Stimulated activated CD4-positive, alpha-beta T cell treated with anti-CD3 and anti-CD28 coated beads, Interleukin-15, amount 100 ng/mL, for 48 hours (primary cell): ENCODE results near the gene ZMAT3.
"Not testable (repeated sequence)": the region's sequence is repeated elsewhere in the genome, so short reads cannot be mapped to it uniquely, and the experiment has no call there.

Source experiments
- DNase-seq, 2 donors: peaks; one replicate each; pipeline ENCODE4 v3.0.0-alpha.2; 2020; ENCODE audit warnings: low read depth in 2 of 2

Gene ZMAT3

DNA sequence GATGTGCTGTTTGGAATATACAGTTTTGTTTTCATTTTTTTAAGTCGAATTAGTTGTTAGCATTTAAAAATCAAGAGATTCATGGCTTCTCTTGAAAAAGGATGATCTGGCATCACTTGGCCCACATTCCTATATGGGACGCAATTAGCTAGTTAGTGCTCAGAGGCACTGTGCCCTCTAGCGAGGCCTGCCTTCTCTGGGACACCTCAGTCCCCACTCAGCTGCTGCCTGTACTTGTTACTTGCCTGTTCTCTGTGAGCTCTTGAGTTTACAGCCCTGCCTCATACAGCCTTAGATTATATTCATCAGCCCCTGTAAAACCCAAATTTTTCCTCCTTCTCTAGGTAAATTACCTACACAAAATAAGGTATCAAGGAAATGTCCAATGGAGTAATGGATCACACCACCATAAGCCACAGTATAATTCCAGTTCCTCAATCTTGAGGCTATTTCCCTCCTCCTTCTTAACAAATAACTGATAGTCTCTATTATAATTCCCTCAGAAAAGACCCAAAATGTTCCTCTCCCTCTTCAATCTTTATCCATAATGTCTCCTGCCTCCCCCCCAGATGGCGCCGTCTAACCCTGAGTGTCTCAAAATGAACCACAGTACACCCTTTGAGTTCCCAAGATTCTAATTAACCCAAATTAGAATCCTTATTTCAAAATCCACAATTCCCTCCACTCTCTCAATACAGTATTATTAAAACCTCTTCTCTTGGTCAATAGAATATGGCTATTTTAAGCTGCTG lies 2.7 kb downstream of the ZMAT3 start:
- DNase-seq: no peak

DNA sequence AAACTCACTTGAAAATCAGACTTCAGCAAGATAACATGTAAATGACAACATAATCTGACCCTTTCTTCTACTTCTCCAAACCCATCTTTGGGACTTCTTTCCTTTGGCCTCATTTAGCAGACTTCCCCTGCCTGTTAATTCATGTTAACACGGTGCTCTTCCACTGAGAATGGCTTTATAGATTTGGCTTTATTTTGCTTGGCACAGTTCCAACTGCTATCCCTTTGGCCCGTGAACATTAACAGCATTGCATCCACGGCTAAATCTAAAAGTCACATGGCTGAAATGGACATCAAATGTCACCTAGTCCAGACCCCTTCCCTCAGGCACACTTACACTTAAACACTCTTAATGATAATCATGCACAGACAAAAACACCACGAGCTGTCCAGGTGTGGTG lies 3.8 kb downstream of the ZMAT3 start:
- DNase-seq: no peak

DNA sequence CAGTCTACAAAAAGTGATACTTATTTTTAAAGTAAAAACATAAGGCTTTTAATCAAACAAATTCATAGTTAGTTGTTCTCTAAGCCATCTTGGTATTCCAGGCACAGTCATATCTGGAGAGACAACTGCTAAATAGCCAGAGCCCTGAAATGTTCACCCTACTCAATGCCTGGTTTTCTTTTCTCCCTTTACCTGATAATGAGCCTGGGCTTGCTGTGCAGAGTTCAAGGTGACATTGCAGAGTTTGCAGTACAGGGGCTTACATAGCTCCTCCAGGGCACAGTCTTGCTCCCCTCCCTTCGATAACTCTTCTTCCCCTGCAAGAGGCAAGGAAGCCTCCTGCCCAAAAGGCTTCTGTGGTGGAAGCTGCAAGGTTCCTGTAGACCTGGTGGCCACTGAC lies 4.3 kb downstream of the ZMAT3 start:
- no peak for DNase-seq

DNA sequence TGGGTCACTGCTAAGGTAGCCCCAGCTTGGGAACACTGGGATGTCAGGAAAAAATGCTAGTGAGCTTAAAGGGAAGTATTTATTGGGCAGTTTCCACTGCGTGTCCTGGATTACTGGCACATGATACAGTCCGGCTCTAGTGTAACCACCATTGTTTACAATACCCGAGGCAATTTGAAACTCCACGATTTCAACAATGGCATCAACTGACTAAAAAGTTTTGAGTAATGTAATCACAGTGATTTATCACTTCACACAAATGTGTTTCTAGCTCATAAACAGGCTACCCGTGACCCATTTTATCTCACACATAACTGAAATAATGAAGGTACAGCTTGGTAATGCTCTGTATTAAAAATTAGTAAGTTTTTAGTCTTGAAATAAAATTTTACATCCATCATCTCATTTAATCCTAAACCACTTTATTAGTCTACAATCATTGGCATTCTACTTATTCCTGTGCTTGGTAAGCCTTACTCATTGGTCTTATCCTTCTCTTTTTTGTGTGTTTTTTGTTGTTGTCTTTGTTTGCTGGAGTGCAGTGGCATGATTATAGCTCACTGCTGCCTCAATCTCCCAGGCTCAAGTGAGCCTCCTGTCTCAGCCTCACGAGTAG lies 7.6 kb downstream of the ZMAT3 start:
- DNase-seq: no peak

DNA sequence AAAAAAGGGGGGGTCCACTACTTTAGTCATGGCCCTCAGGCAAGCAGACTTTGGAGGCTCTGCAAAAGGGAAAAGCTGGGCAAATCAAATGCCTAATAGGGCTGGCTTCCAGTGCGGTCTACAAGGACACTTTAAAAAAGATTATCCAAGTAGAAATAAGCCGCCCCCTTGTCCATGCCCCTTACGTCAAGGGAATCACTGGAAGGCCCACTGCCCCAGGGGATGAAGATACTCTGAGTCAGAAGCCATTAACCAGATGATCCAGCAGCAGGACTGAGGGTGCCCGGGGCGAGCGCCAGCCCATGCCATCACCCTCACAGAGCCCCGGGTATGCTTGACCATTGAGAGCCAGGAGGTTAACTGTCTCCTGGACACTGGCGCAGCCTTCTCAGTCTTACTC lies 15.3 kb downstream of the ZMAT3 start:
- no peak for DNase-seq

DNA sequence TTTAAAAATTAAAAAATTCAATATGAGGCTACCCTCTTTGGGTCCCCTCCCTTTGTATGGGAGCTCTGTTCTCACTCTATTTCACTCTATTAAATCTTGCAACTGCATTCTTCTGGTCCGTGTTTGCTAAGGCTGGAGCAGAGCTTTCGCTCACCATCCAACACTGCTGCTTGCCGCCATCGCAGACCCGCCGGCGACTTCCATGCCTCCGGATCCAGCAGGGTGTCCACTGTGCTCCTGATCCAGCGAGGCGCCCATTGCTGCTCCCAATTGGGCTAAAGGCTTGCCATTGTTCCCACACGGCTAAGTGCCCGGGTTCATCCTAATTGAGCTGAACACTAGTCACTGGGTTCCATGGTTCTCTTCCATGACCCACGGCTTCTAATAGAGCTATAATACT lies 17.0 kb downstream of the ZMAT3 start:
- not testable (repeated sequence) for DNase-seq

DNA sequence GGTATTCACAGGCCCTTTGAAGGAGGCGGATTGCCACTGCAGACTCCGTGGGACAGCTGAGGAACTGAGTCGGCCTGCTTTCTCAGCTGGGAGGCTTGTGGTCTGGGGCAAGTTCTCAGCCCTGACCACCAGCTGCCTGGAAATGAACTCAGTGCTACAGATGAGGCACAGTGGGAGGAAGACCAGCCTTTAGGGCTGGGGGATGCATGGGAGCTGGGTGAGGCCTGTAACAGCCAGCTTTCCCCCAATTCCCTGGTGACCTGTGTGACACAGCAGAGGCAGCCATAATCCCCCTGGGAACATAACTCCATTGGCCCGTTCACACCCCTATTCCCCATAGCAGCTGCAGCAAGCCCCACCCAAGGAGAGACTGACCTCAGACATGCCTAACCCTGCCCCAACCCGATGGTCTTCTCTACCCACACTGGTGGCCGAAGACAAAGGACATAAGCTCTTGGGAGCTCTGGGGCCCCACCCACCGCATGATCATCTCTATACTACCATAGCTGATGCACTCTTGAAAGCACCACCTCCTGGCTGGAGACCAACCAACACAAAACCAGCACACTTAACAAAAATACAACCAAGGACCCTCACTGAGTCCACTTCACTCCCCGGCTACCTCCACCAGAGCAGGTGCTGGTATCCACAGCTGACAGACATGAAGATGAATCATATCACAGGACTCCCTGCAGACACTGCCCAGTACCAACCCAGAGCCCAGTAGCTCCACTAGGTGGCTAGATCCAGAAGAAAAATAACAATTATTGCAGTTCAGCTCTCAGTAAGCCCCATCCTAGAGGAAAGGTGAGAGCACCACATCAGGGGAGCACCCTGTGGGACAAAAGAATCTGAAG lies 24.9 kb downstream of the ZMAT3 start:
- no peak for DNase-seq

DNA sequence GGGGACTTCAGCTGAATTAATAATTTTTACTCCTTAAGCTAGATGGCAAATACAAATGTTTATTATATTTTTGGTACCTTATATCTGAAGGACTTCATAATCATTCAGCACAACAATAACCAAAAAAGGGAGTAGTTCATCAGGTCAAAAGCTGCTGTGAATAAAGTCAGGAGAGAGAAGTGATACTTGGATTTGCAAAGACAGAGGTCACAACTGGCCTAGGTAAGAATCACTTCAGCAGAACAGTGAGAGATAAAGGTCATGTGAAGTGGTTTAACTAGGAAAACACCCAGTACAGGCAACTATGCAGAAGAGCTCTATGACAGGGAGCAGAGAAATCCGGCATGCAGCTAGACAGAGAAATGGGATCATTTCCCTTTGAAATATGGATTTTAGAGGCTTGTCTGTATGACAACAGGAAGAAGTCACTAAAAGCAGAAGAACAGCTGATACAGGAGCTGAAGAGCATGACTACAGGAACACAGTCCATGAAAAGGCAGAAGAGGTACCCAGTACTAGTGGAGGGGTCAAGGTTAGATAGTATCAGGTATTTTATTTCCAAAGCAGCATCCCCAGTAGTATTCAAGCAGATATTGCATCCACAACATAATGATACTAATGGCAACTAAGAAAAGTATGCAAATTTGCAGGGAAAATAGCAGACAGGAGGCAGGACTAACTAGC lies 25.7 kb downstream of the ZMAT3 start:
- DNase-seq: no peak

DNA sequence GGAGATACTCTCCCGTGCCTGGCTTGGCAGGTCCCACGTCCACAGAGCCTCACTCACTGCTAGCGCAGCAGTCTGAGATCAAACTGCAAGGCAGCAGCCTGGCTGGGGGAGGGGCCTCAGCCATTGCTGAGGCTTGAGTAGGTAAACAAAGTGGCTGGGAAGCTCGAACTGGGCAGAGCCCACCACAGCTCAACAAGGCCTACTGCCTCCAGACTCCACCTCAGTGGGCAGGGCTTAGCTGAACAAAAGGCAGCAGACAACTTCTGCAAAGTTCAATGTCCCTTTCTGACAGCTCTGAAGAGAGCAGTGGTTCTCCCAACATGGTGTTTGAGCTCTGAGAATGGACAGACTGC lies 32.7 kb downstream of the ZMAT3 start:
- DNase-seq: not testable (repeated sequence)

DNA sequence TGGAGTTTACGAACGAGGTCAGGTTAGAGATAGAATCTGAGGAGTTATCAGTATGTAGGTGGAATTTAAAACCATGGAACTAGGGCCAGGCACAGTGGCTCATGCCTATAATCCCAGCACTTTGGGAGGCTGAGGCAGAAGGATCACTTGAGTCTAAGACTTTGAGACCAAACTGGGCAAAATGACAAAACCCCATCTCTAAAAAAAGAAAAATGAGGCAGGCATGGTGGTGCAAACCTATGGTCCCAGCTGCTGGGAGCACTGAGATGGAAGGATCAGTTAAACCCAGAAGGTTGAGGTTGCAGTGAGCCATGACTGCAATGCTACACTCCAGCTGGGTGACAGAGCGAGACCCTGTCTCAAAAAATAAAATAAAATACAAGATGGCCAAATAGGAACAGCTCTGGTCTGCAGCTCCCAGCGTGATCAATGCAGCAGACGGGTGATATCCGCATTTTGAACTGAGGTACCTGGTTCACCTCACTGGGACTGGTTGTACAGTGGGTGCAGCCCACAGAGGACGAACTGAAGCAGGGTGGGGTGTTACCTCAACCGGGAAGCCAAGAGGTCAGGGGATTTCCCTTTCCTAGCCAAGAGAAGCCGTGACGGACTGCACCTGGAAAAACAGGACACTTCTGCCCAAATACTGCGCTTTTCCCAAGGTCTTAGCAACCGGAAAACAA lies 33.3 kb downstream of the ZMAT3 start:
- DNase-seq: no peak

DNA sequence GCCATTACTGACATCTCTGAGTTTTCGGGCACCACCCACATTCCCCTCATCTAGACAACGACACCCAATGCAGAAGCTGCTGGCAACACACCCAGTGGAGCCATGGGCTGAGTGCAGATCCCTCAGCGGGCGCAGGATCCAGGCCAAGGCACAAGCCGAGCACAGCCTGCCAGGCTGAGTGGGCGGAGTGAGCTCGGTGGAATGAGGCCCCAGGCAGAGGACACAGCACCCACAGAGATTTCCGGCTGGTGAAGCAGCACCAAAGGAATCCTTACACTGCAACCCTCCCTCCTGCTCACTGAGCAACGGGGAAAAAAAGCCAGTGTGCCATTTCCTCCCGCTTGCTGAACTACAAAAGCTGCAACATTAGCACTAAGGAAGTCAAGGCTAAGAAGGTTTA lies 34.3 kb downstream of the ZMAT3 start:
- DNase-seq: peak; percentile 59 to 66

DNA sequence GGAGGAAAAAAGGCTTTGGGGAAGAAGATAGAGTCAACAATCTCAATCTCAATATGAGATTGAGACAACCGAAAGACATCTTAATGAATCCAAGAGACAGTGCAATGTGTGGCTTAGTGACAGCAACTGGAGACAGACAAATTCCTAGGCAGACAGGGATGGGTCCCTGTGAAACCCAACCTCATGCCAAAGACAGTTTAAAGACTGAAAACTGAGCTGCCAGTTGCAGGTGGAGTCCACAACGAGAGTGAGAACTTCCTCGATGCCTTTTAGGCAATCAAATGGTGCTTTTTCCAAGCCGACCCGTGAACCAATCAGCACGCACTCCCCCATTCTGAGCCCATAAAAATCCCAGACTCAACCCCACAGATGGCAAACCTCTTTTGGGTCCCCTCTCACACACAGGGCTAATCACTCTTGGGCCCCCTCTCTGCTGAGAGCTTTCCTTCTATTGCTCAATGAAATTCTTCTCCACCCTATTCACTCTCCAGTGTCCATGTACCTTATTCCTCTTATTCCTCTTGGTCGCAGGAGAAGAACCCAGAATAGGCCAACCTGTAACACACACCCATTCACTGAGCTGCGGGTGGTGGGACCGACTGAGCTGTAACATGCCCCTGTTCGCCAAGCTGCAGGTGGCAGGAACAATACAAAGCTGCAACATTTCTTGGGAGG lies 34.8 kb downstream of the ZMAT3 start:
- no peak for DNase-seq

DNA sequence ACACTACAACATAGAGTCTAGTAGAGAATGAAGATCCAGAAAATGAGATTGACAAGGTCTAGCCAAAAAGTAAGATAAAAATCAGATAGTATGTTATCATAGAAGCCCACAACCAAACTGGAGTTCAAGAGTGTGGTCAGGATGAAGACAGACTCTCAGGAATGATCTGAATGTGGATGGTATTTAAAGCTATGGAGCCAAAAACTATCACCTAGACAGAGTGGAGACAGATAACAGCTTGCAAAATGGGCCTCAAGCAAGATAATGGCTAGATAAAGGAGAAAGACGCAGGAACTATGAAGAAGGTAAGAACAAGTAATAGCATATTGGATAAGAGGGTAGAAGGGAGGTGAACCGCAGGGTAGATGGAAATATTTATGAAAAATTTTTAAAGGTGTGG lies 35.4 kb downstream of the ZMAT3 start:
- DNase-seq: no peak

DNA sequence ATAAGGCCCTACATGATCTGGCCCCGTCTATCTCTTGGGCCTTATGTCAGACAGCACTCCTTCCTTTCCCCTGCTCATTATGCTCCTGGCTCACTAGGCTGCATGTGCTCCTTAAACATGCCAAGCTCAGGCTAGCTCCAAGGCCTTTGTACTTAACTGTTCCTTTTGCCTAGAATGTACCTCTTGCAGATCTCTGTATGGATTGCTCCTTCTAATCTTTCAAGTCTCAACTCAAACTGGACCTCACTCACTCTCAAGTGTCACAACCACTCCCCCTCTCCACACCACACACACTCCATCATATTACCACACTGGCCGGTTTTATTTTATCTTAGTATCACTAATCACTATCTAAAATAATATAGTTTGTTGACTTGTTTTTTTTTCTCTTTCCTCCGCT lies 36.4 kb downstream of the ZMAT3 start:
- no peak for DNase-seq

DNA sequence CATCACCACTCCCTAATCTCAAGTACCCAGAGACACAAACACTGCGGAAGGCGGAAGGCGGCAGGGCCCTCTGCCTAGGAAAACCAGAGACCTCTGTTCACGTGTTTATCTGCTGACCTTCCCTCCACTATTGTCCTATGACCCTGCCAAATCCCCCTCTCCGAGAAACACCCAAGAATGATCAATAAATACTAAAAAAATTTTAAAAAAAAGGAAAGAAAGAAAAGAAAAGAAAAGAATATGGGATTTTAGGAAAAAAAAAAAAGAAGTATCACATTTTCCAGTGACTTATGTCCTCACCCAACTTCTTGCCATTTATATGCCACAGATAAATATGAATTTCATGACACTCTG lies 38.3 kb downstream of the ZMAT3 start:
- DNase-seq: not testable (repeated sequence)

DNA sequence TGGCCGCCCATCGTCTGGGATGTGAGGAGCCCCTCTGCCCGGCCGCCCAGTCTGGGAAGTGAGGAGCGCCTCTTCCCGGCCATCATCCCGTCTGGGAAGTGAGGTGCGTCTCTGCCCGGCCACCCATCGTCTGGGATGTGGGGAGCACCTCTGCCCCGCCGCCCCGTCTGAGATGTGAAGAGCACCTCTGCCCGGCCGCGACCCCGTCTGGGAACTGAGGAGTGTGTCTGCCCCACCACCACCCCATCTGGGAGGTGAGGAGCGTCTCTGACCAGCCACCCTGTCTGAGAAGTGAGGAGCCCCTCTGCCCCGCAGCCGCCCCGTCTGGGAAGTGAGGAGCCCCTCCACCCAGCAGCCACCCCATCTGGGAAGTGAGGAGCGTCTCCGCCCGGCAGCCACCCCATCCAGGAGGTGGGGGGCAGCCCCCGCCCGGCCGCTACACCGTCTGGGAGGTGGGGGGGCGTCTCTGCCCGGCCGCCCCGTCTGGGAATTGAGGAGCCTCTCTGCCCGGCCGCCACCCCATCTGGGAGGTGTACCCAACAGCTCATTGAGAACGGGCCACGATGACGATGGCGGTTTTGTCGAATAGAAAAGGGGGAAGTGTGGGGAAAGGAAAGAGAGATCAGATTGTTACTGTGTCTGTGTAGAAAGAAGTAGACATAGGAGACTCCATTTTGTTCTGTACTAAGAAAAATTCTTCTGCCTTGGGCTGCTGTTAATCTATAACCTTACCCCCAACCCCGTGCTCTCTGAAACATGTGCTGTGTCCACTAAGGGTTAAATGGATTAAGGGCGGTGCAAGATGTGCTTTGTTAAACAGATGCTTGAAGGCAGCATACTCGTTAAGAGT lies 38.9 kb downstream of the ZMAT3 start:
- not testable (repeated sequence) for DNase-seq

DNA sequence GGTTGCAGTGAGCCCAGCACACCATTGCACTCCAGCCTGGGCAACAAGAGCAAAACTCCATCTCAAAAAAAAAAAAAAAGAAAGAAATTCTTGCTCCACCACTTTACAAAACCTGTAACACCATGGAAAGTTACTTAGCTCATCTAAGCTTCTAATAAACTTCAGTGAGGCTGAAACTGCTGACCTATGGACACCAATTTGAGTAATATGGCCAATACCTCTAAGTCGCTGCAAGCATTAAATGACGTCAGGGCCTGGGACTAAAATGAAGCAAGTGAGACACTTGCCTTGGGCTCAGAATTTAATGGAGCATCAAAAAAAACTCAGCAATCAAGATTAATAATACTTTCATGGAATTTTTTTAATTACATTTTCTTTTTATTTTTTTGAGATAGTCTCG lies 42.5 kb downstream of the ZMAT3 start:
- DNase-seq: no peak

DNA sequence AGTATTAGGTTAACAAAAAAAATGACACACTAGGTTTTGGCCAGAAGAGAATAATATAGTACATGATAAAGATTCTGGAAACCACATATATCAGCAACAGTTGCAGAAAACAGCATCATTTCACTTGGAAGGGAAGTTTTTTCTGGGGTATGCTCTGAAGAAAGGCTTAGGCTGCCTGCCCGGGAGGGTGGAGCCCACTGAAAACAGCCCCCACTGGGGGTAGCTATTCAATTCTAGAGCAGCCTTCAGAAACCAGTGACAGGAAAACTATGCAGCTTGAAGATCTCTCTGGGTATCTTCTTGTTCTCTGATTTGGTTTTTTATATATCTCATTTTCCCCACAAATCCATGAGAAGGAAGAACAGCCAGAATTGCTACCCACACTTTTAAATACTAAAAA lies 43.2 kb downstream of the ZMAT3 start:
- DNase-seq: no peak

DNA sequence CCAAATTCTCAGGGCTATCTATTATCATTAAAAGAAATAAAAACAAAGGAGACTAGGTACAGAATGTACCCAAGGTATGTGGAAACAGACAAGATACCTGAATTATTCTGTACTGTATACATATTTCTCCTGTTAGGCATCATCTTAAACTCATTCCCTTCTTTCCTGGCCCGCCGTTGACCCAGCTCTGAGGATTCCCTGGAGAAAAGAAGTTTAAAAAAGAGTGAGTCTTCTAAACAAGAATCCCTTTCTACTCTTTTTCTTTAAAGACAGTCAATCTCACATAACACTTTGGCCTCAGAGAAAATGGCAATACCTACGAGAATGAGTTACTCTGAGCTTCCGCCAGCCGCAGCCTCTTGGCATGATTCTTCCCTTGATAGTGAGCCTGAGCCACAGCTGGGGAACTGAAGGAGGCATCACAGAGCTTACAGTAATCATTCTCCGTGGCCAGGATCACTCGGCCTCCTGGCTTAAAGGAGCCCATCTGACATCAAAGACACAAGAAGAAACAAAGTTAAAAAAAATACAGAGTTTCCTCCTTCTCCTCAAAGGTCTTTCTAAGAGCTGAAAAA lies 44.2 kb downstream of the ZMAT3 start:
- no peak for DNase-seq

DNA sequence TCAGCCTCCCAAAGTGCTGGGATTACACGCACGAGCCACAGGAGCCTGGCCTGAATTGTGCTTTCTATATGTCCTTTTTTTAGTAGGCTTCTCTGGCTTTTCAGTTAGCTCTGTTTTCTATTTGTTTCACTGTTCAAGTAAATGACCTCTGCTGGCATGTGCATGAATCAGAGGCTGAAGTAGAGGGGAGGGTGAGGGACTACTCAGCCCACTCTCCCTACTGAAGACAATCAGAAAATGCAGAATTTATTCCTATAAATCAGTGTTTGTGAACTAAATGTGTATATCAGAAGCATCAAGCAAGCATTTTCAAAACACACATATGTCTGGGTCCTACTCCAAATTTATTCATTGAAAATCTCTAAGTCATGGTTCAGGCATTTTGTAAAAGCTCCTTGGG lies 45.0 kb downstream of the ZMAT3 start:
- DNase-seq: no peak
